Superior temporal gyrus (tissue), 1 donor: ENCODE results near the gene IMPDH2.
"Not testable (repeated sequence)": the region's sequence is repeated elsewhere in the genome, so short reads cannot be mapped to it uniquely, and the experiment has no call there.

Experiments used
- DNase-seq: peaks from one replicate; pipeline ENCODE4 v3.0.0-alpha.2; 2016; ENCODE audit errors: extremely low spot score

IMPDH2 gene

DNA sequence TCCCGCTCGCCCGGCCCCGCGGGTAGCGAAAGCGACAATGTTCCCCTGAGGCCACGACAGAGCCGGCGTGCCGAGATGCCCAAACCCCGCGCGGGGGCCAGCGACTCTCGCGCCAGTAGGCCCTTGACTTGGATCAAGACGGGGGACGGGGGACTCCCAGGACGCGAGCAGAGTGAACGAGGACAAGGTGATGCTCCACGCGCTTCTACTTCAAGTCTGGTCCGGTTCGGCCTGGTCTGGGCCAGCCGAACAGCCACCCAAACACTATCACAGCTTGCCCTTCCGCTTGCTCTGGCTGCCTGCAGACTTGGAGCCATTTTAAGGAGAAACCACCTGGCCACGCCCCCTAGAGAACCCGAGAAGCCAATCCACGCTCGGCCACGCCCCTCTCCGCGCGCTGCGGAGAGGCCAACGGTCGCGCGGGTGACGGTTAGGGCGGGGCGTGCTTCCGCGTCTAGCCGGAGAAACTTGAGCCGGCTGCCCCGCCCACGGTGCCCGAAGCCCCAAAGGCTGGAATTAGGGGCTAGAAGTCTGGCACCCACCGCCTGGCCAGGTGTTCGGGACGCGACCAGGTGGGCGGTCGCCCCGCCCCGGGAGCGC, 7.9 kb downstream of the IMPDH2 start:
- DNase-seq: peak; percentile 98

DNA sequence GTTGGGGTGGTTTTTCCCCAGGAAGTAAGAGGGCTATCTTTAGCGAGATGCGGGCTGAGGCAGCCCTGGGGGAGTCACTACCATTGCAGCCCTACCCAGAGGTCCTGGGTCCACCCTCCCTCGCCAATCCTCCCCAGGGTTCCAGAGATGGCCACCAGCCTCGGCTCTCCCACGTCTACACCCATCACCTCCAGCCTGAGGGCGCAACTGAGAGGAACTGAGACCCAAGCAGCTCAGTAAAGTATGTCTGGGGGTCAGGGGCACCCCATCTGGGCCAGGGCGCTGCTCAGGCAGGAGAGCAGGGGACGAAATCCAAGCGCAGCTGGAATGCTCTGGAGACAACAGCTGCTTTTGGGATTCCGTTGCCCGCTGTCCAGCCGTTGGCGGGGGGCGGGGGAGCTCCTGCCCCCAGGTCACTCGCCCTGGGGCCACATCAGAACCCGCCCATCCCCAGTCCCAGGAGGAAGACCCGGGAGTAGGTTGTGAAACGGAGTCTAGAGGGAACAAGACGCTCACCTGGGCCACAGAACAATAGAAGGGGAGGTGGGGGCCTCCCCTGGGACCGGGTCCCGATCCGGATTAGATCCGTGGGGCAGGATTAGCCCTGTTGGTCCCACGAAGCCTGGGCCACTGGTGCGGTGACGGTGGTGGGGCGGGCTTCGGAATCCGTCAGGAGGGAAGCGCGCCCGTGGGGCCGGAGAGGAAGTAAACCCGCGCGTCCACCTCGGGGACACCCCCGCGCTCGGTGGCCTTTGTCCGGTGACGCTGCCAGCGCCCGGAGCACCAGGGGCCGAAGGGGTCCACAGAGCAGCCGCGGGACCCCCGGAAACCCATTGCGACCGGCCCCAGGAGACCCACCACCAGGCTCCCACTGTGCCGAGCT, 8.6 kb downstream of the IMPDH2 start:
- DNase-seq: no peak

DNA sequence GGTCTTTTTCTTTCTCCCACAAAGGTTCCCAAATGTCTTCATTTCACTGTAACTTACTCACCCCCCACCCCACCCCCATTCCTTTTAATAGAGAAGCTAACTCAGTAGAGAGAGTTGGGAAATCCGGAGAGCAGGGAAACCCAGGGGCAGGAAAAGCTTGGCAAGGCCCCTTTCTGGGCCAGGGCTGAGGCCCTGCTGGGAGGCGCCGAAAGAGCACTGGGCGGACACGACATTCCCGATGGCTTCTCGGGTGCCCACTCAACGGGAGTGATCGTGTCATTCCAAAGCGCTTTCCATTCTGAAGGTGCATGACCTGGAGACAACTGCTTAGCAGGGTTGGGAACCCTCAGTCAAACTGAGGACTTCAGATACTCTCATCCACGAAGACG, 9.3 kb downstream of the IMPDH2 start:
- no peak for DNase-seq

DNA sequence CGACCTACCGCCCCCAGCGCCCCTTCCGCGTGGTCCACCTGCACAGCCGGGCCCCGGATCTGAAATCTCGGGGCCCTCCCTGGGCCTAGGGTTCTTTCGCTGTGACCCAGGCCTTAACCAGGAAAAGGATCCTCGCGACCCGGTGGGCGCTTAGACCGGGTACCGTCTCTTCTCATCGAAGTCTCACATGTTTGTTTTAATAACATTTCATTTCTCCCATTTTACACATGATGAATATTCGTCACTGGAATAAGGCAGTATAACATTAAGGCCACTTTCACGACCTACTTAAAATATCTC, 10.5 kb downstream of the IMPDH2 start:
- DNase-seq: no peak

DNA sequence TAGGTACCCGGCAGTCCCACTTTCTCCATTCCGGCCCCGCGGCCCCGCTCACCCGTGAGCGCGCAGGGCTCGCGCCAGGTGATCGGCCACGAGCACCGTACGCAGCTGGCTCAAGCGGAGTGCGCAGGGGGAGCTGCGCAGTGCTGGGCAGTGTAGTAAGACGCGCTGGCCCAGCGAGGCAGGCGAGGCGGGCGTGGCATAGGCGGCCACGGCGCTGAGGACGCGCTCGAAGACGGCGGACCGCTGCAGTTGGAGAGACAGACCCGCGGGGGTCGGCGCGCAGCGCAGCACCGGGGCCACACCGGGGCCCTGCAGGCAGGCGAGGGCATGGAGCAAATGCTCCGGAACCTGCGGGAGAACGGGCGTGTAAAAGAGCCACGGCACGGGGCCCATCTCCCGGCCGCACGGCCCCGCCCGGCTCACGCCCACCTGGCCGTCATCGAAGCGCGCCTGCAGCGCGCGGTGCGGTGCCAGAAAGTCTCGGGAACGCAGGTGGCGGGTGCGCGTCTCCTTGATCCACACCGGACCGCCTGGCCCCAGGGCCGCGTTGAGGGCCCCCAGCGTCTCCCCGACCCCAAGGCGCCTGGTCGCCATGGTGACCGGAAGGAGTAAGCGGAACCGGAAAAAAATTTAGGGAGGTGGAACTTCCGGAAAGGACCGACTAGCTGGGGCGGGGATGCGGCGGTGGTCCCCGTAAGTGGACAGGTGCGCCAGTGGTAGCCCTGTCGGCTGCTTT, 11.1 kb downstream of the IMPDH2 start, which contains the start of gene DALRD3:
Gene DALRD3 (minus strand): TSS at position 610 of the 736 bp plus-strand sequence. CDS start 16 bp downstream, at position 594.
- peak; percentile 82 for DNase-seq

DNA sequence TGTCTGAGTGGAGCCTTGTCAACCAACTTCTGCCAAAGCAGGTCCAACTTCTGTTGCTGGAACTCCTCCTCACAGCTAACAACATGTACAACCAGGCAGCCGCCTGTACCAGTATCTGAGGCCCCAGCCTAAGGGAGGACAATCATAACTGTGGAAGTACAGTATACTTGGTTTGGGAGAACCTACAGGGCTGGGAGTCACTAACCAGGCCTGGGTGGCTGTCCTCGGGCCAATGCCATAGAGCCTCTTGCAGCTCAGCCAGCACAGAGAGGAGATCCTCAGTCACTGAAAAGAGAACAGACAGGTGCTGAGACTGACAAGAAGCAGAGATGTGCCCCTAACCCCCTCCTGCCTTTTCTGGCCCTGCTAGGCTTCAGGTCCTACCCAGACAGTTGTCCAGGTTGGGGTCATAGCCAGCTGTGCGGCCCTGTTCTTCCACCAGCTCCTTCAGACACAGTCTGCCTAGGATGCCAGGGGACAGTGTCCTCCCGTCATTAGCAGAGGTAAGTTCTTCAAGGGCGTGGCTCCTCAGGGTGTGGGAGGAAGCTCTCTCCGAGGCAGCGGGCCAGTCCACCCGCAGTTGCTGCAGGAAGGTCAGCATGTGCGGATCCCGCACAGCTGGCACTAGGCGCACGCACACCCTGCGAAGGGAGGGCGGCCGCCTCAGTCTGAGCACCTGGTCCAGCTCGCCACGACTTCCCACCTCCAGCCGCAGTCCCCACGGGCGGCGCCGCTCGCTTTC, 11.8 kb downstream of the IMPDH2 start:
- DNase-seq: no peak

DNA sequence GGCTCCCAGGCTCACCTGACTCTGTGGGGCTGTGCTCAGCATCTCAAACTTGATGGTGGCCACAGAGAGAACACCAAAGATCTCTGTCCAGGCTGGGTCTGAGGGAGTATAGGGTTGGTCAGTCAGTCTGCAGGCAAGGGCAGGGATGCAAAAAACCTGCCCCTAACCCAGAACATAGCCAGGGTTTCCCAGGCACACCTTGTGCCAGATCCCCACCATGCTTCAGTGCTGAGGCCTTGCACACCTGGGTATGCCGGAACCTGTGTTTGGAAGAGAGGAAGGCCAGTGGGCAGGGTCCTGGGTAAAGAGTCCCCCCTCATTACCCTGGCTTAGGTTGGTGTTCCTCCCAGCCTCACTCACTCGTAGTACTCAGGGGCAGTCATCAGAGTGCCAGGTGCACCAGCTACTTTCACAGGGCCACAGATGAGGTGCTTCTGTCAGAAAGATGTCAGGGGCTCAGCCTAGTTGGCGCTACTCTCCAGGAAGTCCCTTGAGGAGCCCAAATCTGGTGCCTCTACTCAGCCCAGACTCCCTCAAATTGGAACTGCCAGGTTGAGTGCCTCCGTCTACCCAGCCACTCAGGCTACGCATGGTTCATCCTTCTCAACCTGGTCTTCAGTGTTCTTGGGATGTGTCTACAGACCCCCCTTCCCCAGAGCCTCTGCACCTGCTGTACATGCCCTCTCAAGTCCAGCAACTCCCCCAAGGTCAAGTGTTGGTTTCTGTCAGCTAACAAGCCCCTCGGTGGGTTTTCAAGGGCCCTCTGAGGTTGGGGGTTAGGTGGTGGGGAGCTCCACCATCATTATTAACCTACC, 12.6 kb downstream of the IMPDH2 start:
- no peak for DNase-seq

DNA sequence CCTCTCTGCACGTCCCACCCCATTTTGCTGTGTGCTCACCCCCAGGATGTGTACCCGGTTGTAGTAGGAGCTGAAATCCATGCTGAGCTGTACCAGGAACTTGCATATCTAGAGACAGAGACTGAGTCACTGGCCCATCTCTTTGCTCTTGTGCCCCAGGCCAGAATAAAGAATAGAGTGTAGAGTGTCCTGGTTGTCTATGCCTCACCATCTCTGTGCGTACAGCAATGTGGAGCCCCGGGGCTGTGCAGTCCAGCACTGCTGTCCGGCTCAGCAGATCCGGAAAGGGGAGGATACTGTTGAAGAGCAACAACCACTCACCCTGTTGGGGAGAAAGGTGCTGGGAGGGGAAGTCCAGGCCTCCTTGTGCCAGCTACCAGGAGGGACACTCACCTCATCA, 13.4 kb downstream of the IMPDH2 start:
- no peak for DNase-seq

DNA sequence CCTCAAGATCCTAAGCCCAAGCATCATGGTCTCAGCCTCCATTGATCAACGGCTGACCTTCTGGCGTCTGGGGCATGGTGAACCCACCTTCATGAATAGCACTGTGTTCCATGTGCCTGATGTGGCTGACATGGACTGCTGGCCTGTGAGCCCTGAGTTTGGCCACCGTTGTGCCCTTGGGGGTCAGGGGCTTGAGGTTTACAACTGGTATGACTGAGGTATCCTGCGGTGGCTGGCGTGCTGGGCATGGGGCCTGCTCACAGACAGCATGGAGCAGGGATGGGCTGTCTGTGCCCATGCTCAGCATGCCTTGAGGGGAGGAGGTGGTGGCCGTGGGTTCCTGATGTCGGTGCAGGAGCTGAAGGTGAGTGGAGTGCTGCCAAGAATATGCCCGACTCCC, 14.1 kb downstream of the IMPDH2 start:
- no peak for DNase-seq

DNA sequence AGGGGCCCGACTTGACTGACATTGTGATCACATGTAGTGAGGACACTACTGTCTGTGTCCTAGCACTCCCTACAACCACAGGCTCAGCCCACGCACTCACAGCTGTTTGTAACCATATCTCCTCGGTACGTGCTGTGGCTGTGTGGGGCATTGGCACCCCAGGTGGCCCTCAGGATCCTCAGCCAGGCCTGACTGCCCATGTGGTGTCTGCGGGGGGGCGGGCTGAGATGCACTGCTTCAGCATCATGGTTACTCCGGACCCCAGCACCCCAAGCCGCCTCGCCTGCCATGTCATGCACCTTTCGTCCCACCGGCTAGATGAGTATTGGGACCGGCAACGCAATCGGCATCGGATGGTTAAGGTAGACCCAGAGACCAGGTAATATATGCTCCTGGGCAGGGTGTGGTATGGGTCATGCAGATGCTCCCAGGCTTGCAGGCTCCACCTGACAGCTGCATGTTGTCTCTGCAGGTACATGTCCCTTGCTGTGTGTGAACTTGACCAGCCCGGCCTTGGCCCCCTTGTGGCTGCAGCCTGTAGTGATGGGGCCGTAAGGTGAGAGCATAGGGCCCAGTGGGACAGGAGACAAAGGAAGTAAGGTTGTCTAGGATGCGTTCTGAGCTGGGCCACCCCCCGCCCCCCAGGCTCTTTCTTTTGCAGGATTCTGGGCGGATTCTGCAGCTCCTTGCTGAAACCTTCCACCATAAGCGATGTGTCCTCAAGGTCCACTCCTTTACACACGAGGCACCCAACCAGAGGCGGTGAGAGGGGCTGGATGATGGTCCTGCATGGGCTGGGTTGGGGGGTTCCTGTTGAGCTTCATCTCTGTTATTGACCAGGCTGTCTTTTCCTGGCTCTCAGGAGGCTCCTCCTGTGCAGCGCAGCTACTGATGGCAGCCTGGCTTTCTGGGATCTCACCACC, 15.2 kb downstream of the IMPDH2 start:
- no peak for DNase-seq

DNA sequence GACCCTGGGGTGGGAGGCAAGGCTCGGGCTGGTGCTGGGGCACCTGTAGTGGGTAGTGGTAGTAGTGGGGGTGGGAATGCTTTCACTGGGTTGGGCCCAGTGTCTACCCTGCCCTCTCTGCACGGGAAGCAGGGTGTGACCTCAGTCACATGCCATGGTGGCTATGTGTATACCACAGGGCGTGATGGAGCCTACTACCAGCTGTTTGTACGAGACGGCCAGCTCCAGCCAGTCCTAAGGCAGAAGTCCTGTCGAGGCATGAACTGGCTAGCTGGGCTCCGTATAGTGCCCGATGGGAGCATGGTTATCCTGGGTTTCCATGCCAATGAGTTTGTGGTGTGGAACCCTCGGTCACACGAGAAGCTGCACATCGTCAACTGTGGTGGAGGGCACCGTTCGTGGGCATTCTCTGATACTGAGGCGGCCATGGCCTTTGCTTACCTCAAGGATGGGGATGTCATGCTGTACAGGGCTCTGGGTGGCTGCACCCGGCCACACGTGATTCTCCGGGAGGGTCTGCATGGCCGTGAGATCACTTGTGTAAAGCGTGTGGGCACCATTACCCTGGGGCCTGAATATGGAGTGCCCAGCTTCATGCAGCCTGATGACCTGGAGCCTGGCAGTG, 16.0 kb downstream of the IMPDH2 start:
- DNase-seq: no peak

DNA sequence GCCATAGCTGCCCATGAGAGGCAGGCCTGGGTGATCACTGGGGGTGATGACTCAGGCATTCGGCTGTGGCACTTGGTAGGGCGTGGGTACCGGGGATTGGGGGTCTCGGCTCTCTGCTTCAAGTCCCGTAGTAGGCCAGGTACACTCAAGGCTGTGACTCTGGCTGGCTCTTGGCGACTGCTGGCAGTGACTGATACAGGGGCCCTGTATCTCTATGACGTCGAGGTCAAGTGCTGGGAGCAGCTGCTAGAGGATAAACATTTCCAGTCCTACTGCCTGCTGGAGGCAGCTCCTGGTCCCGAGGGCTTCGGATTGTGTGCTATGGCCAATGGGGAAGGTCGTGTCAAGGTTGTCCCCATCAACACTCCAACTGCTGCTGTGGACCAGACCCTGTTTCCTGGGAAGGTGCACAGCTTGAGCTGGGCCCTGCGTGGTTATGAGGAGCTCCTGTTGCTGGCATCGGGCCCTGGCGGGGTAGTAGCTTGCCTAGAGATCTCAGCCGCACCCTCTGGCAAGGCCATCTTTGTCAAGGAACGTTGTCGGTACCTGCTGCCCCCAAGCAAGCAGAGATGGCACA, 16.7 kb downstream of the IMPDH2 start:
- no peak for DNase-seq

DNA sequence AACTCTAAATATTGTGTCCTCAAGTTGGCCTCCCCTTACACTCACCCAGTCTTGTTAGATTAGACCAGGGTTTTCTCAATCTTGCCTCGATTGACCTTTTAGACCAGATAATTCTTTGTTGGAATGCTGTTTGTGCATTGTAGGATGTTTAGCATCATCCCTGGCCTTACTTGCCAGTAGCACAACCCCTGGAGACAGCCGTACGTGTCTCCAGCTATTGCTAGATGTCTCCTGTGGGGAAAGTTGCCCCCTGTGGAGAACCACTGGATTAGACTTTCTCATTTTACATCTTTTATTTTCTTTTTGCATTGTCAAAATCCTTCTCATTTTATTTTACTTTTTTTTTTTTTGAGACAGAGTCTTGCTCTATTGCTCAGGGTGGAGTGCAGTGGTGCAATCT, 19.8 kb downstream of the IMPDH2 start:
- no peak for DNase-seq

DNA sequence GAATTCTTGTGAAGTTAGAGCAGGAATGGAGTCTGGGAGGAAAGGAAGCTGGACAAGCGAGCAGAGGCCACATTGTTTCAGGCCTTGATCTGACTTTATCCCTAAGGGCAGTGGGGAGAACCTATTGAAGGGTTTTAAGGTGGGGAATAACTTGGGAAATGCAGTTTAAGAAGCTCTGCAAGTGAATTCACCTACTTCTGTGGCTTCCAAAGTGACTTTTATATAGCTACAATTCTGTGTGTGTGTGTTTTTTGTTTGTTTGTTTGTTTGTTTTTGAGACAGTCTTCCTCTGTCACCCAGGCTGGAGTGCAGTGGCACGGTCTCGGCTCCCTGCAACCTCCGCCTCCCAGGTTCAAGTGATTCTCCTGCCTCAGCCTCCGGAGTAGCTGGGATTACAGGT, 20.6 kb downstream of the IMPDH2 start:
- not testable (repeated sequence) for DNase-seq

DNA sequence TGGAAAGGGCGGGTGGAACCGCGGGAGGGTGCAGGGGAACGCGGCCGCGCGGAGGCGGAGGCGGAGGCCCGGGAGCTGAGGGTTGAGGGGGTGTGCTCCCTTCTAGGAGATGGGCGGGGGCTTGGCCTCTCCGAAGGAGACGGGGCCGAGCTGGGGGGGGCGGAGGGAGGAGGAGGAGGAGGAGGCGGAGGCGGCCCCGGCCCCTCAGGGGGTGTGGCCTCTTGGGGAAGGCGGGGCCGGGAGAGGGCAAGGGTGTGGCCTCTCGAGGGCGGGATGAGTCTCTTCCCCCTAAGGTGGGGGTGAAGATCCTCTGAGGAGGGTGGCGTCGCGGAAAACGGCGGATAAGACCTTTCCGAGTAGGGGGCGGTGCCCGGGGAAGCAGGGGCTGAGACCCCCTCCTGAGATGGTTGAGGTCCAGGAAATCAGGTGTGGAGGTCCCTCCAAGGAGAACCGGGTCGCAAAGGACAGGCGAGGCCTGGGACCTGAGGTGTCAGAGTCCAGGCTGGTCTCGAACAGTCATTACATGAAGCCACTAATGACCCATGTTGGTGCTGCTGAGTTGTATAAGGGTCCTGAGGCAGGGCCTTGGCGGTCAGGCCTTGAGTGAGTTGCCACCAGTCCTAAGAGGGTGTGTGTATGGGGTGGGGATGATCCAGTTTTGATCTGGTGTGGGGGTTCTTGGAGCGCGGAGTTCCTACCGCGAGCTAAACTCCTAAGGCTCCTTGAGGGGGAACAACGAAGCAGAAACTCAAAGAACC, 21.2 kb downstream of the IMPDH2 start:
- DNase-seq: peak; percentile 32

DNA sequence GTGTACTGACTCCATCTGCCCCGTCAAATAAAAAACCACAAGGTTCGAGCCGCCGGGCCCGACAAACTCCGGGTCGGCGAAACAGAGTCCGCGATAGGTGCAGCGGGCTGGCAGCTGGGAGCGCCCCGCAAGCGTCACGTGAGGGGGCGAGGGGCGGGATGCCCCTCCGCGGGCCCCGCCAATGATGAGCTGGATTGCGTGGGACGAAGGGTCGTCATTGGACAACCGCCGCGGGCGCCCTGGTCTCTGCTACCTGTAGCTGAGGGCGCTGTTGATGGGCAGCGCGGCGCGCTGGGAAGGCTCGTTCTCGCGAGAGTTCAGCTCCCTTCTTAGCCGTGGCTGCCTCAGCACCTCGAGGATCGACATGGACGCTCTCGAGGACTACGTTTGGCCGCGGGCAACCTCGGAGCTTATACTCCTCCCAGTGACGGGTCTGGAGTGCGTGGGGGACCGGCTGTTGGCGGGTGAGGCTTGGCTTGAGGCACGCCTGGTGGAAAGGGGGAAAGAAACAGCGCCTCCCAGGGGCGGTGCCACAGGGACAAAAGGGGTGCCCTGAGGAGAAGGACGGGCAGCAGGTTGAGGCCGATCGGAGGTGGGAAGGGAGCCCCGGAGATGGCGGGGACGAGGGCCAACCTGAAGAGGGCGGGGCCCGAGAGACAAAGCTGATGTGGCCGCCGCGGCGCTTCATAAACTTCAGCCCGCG, 22.0 kb downstream of the IMPDH2 start, which contains the start of gene WDR6:
Gene WDR6 (plus strand): TSS at position 324 of the 703 bp plus-strand sequence. CDS start 41 bp downstream, at position 365.
- peak; percentile 96 for DNase-seq

DNA sequence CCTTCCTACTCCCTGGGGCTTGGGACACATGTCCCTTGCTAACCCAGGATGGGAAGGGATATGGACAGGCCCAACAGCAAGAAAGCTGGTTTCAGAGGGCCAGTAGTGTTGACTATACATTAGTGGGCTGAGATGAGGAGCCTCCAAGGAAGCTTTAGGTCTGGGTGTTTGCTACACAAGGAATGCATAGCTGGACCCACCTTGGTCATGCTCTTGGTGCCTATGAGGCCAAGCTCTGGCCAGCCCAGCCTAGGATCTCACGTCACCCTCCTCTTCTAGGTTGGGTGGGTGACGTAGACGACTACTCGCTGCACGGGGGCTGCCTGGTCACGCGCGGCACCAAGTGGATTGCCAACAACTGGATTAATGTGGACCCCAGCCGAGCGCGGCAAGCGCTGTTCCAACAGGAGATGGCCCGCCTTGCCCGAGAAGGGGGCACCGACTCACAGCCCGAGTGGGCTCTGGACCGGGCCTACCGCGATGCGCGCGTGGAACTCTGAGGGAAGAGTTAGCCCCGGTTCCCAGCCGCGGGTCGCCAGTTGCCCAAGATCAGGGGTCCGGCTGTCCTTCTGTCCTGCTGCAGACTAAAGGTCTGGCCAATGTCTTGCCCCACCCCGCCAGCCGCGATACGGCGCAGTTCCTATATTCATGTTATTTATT, 22.7 kb downstream of the IMPDH2 start:
- DNase-seq: peak; percentile 33
